H1 (cell line): ENCODE measurements around the gene ZAR1L.

Experiments used
- ATF2 ChIP-seq: IDR thresholded peaks from 2 replicates; pipeline ENCODE4 v1.6.1; 2012; ENCODE audit warnings: low read length, inconsistent platforms
- ATF3 ChIP-seq: IDR thresholded peaks from 2 replicates; pipeline ENCODE4 v1.6.1; 2011; ENCODE audit warnings: low read depth, mild to moderate bottlenecking, low read length; ENCODE audit not compliant: insufficient read depth
- CHD1 ChIP-seq: IDR thresholded peaks from 2 replicates; pipeline ENCODE4 v1.6.1; 2012; ENCODE audit warnings: low read depth, low read length, improper control_type of control experiment
- CTCF ChIP-seq, 3 experiments: IDR thresholded peaks; 1 replicate in 2 of 3; 2 replicates in 1 of 3; pipeline versions ENCODE4 v1.5.1 to v1.6.1; 2011; ENCODE audit warnings: low read length in 3 of 3, mild to moderate bottlenecking in 3 of 3, inconsistent platforms in 2 of 3, low read depth in 1 of 3, moderate library complexity in 1 of 3; ENCODE audit not compliant: insufficient read depth in 1 of 3; ENCODE audit errors: control extremely low read depth in 1 of 3
- EZH2 ChIP-seq: fragments of 200-600 bp; sonication (generic); IDR thresholded peaks from 2 replicates; pipeline ENCODE4 v1.7.1; 2012; ENCODE audit warnings: low read depth, mild to moderate bottlenecking, moderate library complexity, low read length, inconsistent platforms; ENCODE audit not compliant: severe bottlenecking
- HDAC2 ChIP-seq, 2 experiments: fragments of 300-600 bp in 1 of 2; sonication (generic) in 1 of 2; IDR thresholded peaks; 2 replicates each; pipeline ENCODE4 v1.6.1; 2011 to 2012; ENCODE audit warnings: low read depth in 2 of 2, low read length in 2 of 2, mild to moderate bottlenecking in 2 of 2, moderate library complexity in 2 of 2, borderline replicate concordance in 1 of 2, inconsistent platforms in 1 of 2
- JUND ChIP-seq: IDR thresholded peaks from 2 replicates; pipeline ENCODE4 v1.6.1; 2011; ENCODE audit warnings: mild to moderate bottlenecking, improper control_type of control experiment, low read length
- NRF1 ChIP-seq: IDR thresholded peaks from 2 replicates; pipeline ENCODE4 v1.6.1; 2011; ENCODE audit warnings: mild to moderate bottlenecking, low read depth, low read length, improper control_type of control experiment
- POLR2A ChIP-seq, 2 experiments: IDR thresholded peaks; 1 replicate in 1 of 2; 2 replicates in 1 of 2; pipeline ENCODE4 v1.6.1; 2011; ENCODE audit warnings: low read depth in 2 of 2, low read length in 2 of 2, mild to moderate bottlenecking in 2 of 2; ENCODE audit errors: control extremely low read depth in 1 of 2
- RAD21 ChIP-seq, 2 experiments: IDR thresholded peaks in 1 of 2; conservative IDR thresholded peaks in 1 of 2; 2 replicates each; pipeline ENCODE4 v1.6.1; 2011; ENCODE audit warnings: low read depth in 2 of 2, low read length in 2 of 2, improper control_type of control experiment in 1 of 2, inconsistent platforms in 1 of 2, mild to moderate bottlenecking in 1 of 2, moderate library complexity in 1 of 2
- TEAD4 ChIP-seq: IDR thresholded peaks from 2 replicates; pipeline ENCODE4 v1.6.1; 2012; ENCODE audit warnings: low read depth, low read length, inconsistent platforms, mixed read lengths
- USF2 ChIP-seq: IDR thresholded peaks from 2 replicates; pipeline ENCODE4 v1.6.1; 2011; ENCODE audit warnings: low read length, improper control_type of control experiment

- TF ChIP-seq ATF2, result no peak
- no peak for TF ChIP-seq CTCF (IDR thresholded peaks at IDR 0.05; ENCODE audit: control extremely low read depth in 1 of 3, insufficient read depth in 1 of 3, low read depth in 1 of 3, low read length in 3 of 3)
- no peak for TF ChIP-seq RAD21 (IDR thresholded peaks at IDR 0.05 in 1 of 2, conservative IDR thresholded peaks at IDR 0.05 in 1 of 2; ENCODE audit: low read depth in 2 of 2, low read length in 2 of 2)
- TF ChIP-seq HDAC2 (IDR thresholded peaks at IDR 0.05; ENCODE audit: borderline replicate concordance in 1 of 2, low read depth in 2 of 2, low read length in 2 of 2), result no peak
- TF ChIP-seq ATF3, result no peak
- no peak for TF ChIP-seq USF2
- no peak for TF ChIP-seq TEAD4
- no peak for TF ChIP-seq JUND
- TF ChIP-seq EZH2, result no peak
- no peak for TF ChIP-seq POLR2A (IDR thresholded peaks at IDR 0.05; ENCODE audit: control extremely low read depth in 1 of 2, low read depth in 2 of 2, low read length in 2 of 2)
- TF ChIP-seq NRF1, result no peak
- TF ChIP-seq CHD1, result no peak
Observed at GRCh38 chr13:32299893-32300292, 15.3 kb downstream of the ZAR1L start.
